BJ (cell line): ENCODE results near the gene LANCL1. TPM values are rescaled to one million over a fixed set of nuclear protein-coding genes. Genes with fewer than 3 reads are reported as not detected.
"Not testable (repeated sequence)": the region's sequence is repeated elsewhere in the genome, so short reads cannot be mapped to it uniquely, and the experiment has no call there.

Experiments used
- CTCF ChIA-PET: fragments of 350-600 bp; formaldehyde crosslinking; extraction: SDS; loops from one replicate; lab custom pipeline; 2021; ENCODE audit warnings: antibody characterized with exemption, inconsistent platforms; lab: Yijun Ruan, JAX
- POLR2A ChIA-PET: fragments of 300-600 bp; sonication (Branson Sonifier 250); formaldehyde crosslinking; extraction: SDS; loops from one replicate; lab custom pipeline; 2021; ENCODE audit warnings: antibody characterized with exemption; lab: Charles Lee
- DNase-seq: peaks from one replicate; pipeline ENCODE4 v3.0.0-alpha.2; 2011; ENCODE audit warnings: low read depth
- H3K27me3 ChIP-seq: 2 replicates; pipeline ENCODE4 v1.6.0; 2011; ENCODE audit warnings: low read length; ENCODE audit not compliant: control insufficient read depth, insufficient read depth
- H3K36me3 ChIP-seq: 2 replicates; pipeline ENCODE4 v1.5.1; 2011; ENCODE audit warnings: low read length; ENCODE audit not compliant: control insufficient read depth, insufficient read depth
- H3K4me3 ChIP-seq: 2 replicates; pipeline ENCODE4 v1.5.1; 2011; ENCODE audit warnings: low read depth, mild to moderate bottlenecking, control low read depth, low read length
- polyA plus RNA-seq: library from polyadenylated mRNA; depleted of rRNA; stranded (reverse); fragments of >200 nt; gene quantifications from 2 replicates; pipeline ENCODE4 v1.2.3, GENCODE V29; 2011
- TF ChIP-seq, protein P1 (sequence below): IDR thresholded peaks from 2 replicates; pipeline ENCODE4 v1.5.1; 2011; ENCODE audit warnings: low read depth, mild to moderate bottlenecking, control low read depth, inconsistent platforms, low read length, moderate library complexity; ENCODE audit not compliant: insufficient read depth

The LANCL1 gene
- polyA plus RNA-seq, 1 experiment: 55.6 TPM

- TF ChIP-seq, protein P1, sequence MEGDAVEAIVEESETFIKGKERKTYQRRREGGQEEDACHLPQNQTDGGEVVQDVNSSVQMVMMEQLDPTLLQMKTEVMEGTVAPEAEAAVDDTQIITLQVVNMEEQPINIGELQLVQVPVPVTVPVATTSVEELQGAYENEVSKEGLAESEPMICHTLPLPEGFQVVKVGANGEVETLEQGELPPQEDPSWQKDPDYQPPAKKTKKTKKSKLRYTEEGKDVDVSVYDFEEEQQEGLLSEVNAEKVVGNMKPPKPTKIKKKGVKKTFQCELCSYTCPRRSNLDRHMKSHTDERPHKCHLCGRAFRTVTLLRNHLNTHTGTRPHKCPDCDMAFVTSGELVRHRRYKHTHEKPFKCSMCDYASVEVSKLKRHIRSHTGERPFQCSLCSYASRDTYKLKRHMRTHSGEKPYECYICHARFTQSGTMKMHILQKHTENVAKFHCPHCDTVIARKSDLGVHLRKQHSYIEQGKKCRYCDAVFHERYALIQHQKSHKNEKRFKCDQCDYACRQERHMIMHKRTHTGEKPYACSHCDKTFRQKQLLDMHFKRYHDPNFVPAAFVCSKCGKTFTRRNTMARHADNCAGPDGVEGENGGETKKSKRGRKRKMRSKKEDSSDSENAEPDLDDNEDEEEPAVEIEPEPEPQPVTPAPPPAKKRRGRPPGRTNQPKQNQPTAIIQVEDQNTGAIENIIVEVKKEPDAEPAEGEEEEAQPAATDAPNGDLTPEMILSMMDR: no peak
- Histone ChIP-seq H3K4me3 (no peak overlapping the region), H3K36me3 (peaks cover 3% of the 10 kb centered on the region), H3K27me3 (no peaks in the 10 kb centered on the region)
- no peak for DNase-seq
- CTCF ChIA-PET: interaction anchor here (1.0 kb wide), 1 partner anchor 73 kb away, joined by 3 read pairs; no protein-coding TSS in a partner anchor
- POLR2A ChIA-PET: no interaction called here
These were observed 47.0 kb downstream of the LANCL1 start for GRCh38 chr2:210429403-210430137.

DNA sequence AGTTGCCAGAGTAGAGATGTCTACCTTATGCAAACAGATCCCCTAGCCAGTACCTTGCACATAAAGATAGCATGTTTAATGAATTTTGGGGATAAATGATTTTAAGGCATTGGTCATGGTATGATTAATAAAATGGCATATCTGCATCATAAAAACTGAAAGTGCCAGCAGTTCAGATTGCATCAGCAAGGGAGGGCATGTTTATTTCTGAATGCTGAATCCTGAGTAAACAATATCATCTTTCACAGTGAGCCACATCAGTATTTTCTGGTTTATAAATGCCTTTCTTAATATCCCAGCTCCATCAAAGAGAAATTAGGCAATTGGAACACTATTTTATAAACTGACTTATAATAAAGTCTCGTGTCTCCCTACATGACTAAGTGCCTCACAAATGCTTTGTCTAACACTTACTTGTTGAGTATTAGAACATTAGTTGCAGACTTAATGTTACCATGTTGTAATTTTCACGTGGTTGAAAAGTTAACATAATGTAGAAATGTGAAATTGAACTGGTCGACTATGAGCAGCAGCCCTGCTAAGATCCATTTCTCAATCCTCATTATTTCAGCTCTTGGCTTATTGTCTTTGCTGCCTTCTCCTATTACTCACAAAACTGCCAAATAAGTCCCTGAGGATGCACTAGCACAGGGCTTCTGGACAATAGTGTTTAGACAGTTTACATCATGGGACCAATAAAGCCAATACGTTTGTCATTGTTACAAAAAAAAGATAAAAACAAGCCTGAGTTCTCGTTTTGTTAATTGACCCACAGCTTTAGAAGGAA is 48.0 kb downstream of the LANCL1 start:
- TF ChIP-seq, protein P1: no peak
- no peak overlapping the region for H3K4me3 ChIP-seq
- CTCF ChIA-PET: no interaction called here
- no peaks in the 10 kb centered on the region; the same call in 1 of the 2 replicates for H3K36me3 ChIP-seq
- no peaks in the 10 kb centered on the region for H3K27me3 ChIP-seq
- POLR2A ChIA-PET: no interaction called here
- no peak for DNase-seq

DNA sequence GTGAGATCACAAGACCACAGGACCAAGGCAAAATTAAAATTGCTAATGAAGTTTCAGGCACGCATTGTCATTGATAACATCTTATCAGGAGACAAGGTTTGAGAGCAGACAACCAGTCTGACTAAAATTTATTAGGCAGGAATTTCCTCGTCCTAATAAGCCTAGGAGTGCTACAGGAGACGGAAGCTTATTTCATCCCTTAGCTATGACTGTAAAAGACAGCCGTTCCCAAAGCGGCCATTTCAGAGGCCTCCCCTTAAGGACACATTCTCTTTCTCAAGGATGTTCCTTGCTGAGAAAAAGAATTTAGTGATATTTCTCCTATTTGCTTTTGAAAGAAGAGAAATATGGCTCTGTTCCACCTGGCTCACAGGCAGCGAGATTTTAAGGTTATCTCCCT is 49.2 kb downstream of the LANCL1 start:
- DNase-seq, H3K27me3 ChIP-seq, H3K36me3 ChIP-seq, H3K4me3 ChIP-seq, POLR2A ChIA-PET: not testable (repeated sequence)
- CTCF ChIA-PET: interaction anchor here (0.6 kb wide), 1 partner anchor 20 kb away, joined by 4 read pairs; no protein-coding TSS in a partner anchor

GRCh38 chr2:210422366-210422765 is 54.2 kb downstream of the LANCL1 start:
- Histone ChIP-seq H3K36me3 (no peaks in the 10 kb centered on the region), H3K4me3 (no peak overlapping the region), H3K27me3 (no peaks in the 10 kb centered on the region)
- CTCF ChIA-PET: no interaction called here
- TF ChIP-seq, protein P1: no peak
- POLR2A ChIA-PET: no interaction called here
- no peak for DNase-seq

- Histone ChIP-seq H3K4me3 (no peak overlapping the region), H3K36me3 (no peaks in the 10 kb centered on the region), H3K27me3 (no peaks in the 10 kb centered on the region)
- DNase-seq: no peak
- CTCF ChIA-PET: no interaction called here
- POLR2A ChIA-PET: no interaction called here
- TF ChIP-seq, protein P1: no peak
These were observed 54.6 kb downstream of the LANCL1 start for GRCh38 chr2:210421916-210422315.
